NOMO-1 treated with dmso at 0.1 percent for 144 hours (cell line): ENCODE measurements around the gene SERPINB12.

Experiments used
- DNase-seq: peaks from one replicate; lab custom pipeline; 2025; ENCODE audit not compliant: unreplicated experiment; lab: John Stamatoyannopoulos, UW

Gene SERPINB12

GRCh38 chr18:63550068-63550467, 7.9 kb downstream of the SERPINB12 start:
- no peak for DNase-seq

GRCh38 chr18:63551769-63552168, 9.6 kb downstream of the SERPINB12 start:
- DNase-seq = no peak

- DNase-seq = no peak
These were observed 10.4 kb downstream of the SERPINB12 start for GRCh38 chr18:63552581-63552980.

- peak; percentile 79 for DNase-seq
These were observed 10.9 kb downstream of the SERPINB12 start for GRCh38 chr18:63553081-63553480.

DNA sequence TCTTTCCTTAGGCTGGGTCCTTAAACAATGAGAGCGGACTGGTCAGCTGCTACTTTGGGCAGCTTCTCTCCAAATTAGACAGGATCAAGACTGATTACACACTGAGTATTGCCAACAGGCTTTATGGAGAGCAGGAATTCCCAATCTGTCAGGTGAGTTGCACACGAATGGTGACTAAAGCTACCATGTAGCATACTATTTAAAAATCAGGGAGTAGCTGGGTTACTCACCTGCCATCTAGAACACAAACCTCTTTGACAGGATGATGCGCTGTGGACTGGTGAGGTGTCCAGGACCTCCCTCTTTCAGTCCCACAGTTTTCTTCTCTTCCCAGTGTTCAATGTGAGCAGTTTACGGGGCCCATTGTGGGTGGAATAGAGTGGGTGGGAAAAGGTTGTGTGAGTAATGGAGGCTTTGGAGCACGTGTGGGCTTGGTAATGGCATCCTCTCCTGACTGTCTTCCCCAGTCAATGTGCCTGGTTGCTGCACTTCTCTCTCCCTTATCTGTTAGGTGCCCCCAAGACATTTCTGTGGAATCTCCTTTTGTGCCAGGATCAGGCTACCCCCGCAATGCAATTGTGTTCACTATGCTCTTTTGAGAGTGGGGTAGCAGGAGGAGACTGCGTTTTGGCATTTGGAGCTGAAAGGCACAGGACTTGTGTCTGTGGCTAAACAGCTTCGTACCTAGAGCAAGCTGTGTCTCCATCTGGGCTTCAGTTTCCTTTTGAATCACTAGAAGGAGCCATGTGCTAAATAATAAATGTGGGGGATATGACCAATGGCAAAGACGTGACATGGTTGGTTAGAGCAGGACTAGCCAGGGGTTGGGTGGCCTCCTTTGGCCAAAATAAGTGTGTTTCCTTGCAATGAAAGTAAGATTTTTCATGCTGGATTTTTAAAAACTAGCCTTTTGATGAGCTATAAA, 17.7 kb downstream of the SERPINB12 start:
- DNase-seq = no peak

- peak; percentile 34 for DNase-seq
These were observed 20.1 kb downstream of the SERPINB12 start for GRCh38 chr18:63562284-63562683.

GRCh38 chr18:63564021-63564420, 21.9 kb downstream of the SERPINB12 start:
- no peak for DNase-seq

GRCh38 chr18:63564561-63564960, 22.4 kb downstream of the SERPINB12 start:
- no peak for DNase-seq

GRCh38 chr18:63567276-63567675, 25.1 kb downstream of the SERPINB12 start:
- no peak for DNase-seq

GRCh38 chr18:63567825-63568224, 25.7 kb downstream of the SERPINB12 start:
- no peak for DNase-seq

GRCh38 chr18:63570721-63571120, 28.6 kb downstream of the SERPINB12 start:
- no peak for DNase-seq

GRCh38 chr18:63575681-63576080, 33.5 kb downstream of the SERPINB12 start:
- no peak for DNase-seq

DNA sequence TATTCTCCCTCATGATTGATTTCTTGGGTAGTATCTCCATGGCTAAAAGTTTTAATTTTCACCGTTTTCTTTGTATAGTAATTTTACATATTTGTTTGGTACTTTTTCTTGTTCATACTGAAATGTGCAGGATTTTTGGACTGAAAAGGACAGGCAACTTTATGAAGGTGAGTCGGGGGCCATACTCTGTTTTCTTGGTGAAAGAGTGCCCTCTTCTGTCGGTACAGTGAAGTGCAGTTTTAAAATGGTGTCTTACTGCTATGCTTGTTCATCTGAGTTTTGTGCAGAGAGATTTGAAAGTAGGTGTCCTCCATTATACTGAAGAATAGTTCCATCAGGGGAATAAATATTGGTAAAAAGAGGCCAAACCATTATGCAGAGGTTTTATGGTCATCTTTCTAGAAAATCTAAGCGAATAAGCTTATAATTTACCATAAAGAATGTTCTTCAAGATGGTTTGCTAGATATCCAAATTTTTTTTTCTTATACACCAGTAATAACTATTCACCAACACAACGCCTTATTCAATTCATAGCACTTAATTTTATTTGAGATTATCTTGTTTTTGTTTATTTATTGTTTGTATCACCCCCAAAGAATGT, 36.3 kb downstream of the SERPINB12 start:
- DNase-seq = peak; percentile 20

DNA sequence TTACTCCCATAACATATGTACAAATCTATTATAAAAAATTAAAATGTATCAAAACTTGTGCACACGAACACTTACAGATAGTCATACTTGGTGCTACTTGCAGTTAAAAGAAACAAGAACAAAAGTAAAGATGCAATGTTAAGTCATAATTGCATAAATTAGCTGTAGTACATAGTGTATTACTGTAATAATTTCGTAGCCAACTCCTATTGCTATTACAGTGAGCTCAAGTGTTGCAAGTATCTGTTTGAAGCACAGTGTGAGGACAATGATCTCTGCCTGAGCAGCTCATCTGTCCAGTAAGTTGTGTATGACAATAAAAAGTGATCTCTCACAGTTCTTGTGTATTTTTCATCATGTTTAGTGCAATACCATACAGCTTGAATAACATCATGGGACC, 37.4 kb downstream of the SERPINB12 start:
- DNase-seq = peak; percentile 6

- peak; percentile 8 for DNase-seq
These were observed 43.8 kb downstream of the SERPINB12 start for GRCh38 chr18:63585988-63586387.

- no peak for DNase-seq
These were observed 44.3 kb downstream of the SERPINB12 start for GRCh38 chr18:63586431-63586830.

DNA sequence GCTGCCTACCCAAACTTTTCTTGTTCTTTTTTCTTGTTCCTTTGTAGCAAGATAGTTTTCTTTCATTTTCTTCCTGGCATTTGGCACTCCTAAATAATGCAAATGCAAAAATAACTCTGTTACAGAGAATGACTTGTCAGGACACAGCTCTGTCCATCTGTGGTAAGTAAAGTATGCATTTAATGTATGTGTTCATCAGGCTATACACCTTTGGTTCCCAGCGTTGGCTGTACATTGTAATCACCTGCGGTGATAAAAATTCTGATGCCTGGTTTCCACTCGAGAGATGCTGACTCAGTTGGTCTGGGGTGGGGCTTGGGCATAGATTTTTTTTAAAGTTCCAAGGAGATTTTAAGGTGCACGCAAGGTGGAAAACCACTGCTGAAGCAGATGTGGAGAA, 44.8 kb downstream of the SERPINB12 start, which contains the start of gene SERPINB13:
TSS of gene SERPINB13 (plus strand) at position 378 of the 400 bp plus-strand sequence. CDS start 1,325 bp downstream, outside the sequence.
- DNase-seq = no peak

DNA sequence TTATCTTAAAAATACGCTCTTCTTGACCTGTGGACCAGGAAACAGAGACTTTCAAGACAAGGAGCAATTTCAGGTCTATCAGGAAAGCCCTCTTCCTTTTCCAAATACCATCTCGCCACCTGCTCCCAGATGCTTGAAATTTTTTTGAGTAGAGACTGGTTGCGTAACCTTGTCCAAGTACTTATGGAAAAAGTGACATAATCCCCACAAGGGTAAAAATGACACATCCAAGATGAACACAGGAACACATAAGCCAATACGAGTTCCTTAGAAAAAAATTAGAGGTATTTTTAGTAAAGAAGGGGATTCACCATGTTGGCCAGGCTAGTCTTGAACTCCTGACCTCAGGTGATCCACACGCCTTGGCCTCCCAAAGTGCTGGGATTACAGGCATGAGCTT, 46.7 kb downstream of the SERPINB12 start:
- no peak for DNase-seq

- DNase-seq = peak; percentile 82
These were observed 48.2 kb downstream of the SERPINB12 start for GRCh38 chr18:63590373-63590772.

GRCh38 chr18:63590966-63591695, 49.0 kb downstream of the SERPINB12 start:
- no peak for DNase-seq

DNA sequence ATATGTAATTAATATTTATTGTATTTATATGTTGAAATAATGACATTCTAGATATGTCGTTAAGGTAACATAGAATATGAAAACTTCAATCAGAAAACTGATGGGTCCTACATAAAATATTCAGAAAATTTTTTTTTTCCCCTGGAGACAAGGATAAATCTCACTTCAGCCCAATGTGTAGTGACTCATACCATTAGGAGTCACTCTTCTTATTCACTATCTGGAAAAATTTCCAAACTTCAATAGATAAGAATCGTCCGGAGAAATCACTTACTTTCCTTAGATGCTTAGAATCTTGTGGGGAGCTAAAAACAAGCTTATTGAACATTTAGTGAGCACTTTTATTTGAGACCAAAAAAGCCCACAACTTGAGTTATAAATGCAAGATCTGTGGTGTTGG, 49.6 kb downstream of the SERPINB12 start:
- DNase-seq = no peak

DNA sequence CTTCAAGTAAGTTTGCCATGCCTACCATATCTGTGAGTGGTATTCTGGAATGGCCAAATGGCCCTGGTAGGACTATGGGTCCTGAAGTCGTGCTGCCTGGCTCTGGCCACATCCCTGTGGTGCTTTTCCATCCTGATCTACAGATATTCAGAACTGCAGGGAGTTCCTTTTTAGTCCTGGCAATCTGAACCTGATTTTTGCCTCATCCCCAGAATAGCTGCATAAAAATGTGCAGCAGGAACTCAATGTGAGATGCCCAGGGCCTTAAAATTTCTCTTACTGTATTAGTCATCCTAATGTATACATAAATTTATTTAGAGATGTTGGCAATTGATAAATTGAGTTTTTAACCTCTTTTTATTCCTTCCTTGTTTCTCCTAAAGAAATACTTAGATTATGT, 50.3 kb downstream of the SERPINB12 start:
- DNase-seq = no peak
